ENCODE measurements around the gene PSME3IP1. TPM values are rescaled to one million over a fixed set of nuclear protein-coding genes. Genes with fewer than 3 reads are reported as not detected.

The PSME3IP1 gene
- total RNA-seq, 1 experiment from 2014 or later, result 142 TPM

DNA sequence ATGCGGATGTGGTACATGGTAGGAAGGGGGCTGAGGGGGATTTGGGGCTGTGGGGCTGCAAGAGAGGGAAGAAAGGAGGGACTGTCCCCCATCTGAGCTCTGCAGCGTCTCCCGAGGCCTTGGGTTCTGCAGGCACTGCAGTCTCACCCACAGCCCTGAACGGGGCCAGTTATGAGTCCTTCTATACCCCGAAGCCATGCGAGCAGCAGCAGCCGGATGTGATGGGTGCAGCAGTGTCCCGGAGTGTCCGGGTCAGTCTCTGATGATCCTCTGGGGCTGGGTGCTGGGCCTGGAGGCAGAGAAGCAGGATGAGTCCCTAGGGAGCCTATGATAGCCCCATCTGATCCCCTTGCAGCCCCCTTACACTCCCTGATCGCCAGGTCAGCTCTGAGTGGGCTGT lies 52.0 kb downstream of the PSME3IP1 start:
- Histone ChIP-seq H3K9me3 (replicated peaks) (no peaks in the 10 kb centered on the region), H3K4me3 (no peak overlapping the region), H3K27me3 (no peaks in the 10 kb centered on the region), H3K36me3 (no peaks in the 10 kb centered on the region), H3K4me1 (no peaks in the 10 kb centered on the region), H3K27ac (no peak overlapping the region)
- DNase-seq, result no peak

DNA sequence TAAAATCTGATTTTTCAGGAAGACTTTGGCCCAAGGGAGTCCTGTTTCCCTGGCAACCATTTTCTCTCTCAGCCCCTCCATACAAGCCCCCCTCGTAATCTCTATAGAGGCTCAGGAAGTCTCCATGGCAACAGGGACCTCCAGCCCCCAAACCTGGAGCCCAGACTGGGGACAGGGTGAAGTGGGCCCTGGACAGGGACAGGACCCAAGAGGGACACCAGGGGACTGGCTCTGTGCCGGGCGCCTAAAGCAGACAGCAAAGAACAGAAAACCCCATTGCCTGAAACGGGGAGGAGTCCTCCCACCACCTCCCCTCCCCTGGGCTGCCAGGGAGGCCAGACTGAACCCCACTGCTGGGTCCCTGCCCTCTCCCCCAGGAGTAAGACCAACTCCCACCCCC lies 52.8 kb downstream of the PSME3IP1 start:
- no peak for DNase-seq
- Histone ChIP-seq H3K27ac (no peak overlapping the region), H3K4me3 (no peak overlapping the region), H3K9me3 (replicated peaks) (no peaks in the 10 kb centered on the region), H3K27me3 (no peaks in the 10 kb centered on the region), H3K36me3 (no peaks in the 10 kb centered on the region), H3K4me1 (no peaks in the 10 kb centered on the region)

DNA sequence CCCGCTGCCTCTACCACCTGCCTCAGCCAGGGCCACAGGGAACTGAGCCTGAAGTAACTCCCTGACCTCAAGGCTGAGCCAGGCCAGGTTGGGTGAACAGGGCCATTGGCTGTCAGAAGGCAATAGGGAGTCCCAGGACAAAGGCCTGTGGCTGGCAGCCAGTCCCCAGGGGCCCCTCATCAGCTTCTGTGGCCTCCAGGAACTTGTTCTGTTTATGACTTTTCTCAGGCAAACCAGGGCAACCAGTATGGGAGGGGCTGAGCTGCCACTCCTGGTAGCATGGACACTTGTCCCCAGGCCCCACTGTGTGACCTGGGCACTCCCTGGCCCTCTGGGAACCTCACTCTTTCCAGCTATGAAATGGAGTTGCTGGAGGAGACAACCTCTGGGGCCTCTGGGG lies 53.4 kb downstream of the PSME3IP1 start:
- H3K36me3 ChIP-seq, result no peaks in the 10 kb centered on the region
- H3K4me1 ChIP-seq, result no peaks in the 10 kb centered on the region
- no peak for DNase-seq
- no peak overlapping the region for H3K27ac ChIP-seq
- no peak overlapping the region for H3K4me3 ChIP-seq
- H3K27me3 ChIP-seq, result no peaks in the 10 kb centered on the region
- H3K9me3 ChIP-seq (replicated peaks), result no peaks in the 10 kb centered on the region

DNA sequence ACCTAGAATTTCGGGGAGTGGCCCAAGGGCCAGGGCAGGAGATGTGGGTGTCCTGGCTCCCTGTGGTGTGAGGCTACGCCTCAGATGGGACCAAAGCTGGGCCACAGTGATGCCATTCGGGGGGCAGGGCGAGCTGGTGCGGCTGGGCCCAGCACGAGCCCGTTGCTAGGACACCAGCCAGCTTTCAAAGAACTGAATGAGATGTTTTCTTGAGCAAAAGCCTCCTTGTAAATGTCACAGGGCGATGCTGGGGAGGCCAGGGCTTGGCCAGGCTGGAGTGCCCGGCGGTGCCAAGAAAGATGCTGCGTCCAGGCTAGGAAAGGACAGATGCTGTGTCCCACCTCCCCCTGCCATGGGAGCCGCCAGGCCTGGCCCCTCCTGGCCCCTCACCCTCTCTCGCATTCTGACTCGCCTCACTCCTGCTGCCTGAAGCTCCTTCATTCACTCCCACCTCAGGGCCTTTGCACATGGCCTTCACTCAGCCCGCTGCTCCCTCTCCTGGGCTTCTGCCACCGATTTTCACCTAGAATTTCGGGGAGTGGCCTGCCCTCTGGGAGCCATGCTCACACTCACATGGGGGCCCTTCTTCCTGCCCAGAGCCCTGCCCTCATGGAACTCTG lies 54.4 kb downstream of the PSME3IP1 start:
- no peak overlapping the region for H3K27ac ChIP-seq
- DNase-seq, result no peak
- no peaks in the 10 kb centered on the region for H3K27me3 ChIP-seq
- no peak overlapping the region for H3K4me3 ChIP-seq
- H3K36me3 ChIP-seq, result no peaks in the 10 kb centered on the region
- H3K4me1 ChIP-seq, result no peaks in the 10 kb centered on the region
- no peaks in the 10 kb centered on the region for H3K9me3 ChIP-seq (replicated peaks)

DNA sequence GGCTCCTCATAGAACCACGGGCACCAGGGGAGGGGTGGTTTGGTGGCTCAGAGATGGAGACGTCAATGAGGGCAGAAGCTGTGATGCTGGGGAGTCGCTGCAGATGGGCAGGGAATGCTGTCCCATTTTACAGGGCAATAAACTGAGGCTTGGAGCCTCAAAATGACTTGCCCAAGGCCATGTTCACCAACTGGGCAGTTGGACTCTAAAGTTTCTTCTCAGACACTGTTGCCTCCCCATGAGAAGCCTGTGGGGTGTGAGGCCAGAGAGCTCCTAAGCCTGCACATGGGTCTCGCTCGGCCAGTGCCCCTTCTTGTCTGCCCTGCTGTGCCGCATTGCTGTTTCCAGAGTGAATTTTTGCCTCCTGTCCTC lies 54.9 kb downstream of the PSME3IP1 start:
- H3K36me3 ChIP-seq, result no peaks in the 10 kb centered on the region
- H3K4me1 ChIP-seq, result no peaks in the 10 kb centered on the region
- H3K27ac ChIP-seq, result no peak overlapping the region
- H3K4me3 ChIP-seq, result no peak overlapping the region
- DNase-seq, result no peak
- H3K9me3 ChIP-seq (replicated peaks), result no peaks in the 10 kb centered on the region
- no peaks in the 10 kb centered on the region for H3K27me3 ChIP-seq

- no peaks in the 10 kb centered on the region for H3K36me3 ChIP-seq
- no peaks in the 10 kb centered on the region for H3K27me3 ChIP-seq
- H3K4me1 ChIP-seq, result no peaks in the 10 kb centered on the region
- H3K9me3 ChIP-seq (replicated peaks), result no peaks in the 10 kb centered on the region
- DNase-seq, result no peak
- no peak overlapping the region for H3K27ac ChIP-seq
- no peak overlapping the region for H3K4me3 ChIP-seq
Observed at GRCh38 chr16:57128771-57129389, 57.0 kb downstream of the PSME3IP1 start.

DNA sequence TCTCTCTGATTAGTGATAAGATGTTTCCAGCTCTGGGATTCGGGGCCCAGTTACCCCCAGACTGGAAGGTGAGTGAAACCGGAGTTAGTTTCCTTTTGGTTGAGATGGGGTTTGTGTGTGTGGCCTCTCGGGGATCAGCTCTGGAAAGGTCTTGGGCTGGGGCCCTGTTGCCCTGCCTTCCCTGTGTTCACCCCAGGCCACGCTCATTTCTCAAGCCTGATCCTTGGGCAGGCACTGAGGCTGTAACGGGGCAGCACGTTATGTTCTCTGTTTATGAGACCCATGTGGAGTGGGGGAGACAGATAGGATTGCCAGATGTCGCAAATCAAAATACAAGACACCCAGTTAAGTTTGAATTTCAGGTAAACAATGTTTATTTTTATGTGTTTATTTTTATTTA lies 58.0 kb downstream of the PSME3IP1 start:
- Histone ChIP-seq H3K4me1 (no peaks in the 10 kb centered on the region), H3K9me3 (replicated peaks) (no peaks in the 10 kb centered on the region), H3K36me3 (no peaks in the 10 kb centered on the region), H3K27me3 (no peaks in the 10 kb centered on the region), H3K4me3 (no peak overlapping the region), H3K27ac (no peak overlapping the region)
- DNase-seq, result no peak

DNA sequence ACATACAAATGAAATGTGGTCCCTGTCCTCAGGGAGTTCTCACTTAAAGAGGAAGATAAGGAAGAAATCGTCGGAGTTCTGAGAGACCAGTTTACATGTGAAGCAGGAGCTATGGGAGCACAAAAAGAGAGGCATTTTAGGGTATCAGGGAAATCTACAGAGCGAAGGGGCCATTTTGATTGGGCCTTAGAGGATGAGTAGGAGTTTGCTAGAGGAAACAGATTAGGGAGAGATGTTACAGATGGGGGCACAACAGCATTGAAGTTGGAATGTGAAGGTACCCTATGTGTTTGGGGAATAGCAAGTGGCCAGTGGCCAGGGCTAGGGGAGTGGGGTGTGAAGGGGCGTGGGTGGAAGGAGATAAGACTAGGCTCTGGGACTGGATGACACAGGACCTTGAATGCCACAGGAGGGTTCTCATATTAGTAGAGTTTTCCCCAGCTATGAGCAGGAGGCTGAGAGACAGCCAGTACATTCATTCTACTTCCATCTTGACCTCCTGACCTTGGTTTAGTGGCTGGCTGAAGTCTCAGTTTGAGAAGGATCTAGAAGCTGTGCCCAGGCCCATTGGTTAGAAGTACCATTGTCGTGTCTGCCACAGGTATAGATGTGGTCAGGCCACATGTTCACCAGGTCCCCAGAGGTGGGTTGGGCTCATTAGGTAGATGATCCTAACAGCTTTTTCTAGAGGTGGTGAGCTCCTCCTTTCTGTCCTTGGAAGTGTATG lies 58.6 kb downstream of the PSME3IP1 start:
- no peak overlapping the region for H3K27ac ChIP-seq
- no peaks in the 10 kb centered on the region for H3K9me3 ChIP-seq (replicated peaks)
- H3K27me3 ChIP-seq, result no peaks in the 10 kb centered on the region
- H3K4me1 ChIP-seq, result no peaks in the 10 kb centered on the region
- no peak overlapping the region for H3K4me3 ChIP-seq
- DNase-seq, result no peak
- no peaks in the 10 kb centered on the region for H3K36me3 ChIP-seq

- no peaks in the 10 kb centered on the region for H3K36me3 ChIP-seq
Observed at GRCh38 chr16:57126411-57126810, 59.4 kb downstream of the PSME3IP1 start.

DNA sequence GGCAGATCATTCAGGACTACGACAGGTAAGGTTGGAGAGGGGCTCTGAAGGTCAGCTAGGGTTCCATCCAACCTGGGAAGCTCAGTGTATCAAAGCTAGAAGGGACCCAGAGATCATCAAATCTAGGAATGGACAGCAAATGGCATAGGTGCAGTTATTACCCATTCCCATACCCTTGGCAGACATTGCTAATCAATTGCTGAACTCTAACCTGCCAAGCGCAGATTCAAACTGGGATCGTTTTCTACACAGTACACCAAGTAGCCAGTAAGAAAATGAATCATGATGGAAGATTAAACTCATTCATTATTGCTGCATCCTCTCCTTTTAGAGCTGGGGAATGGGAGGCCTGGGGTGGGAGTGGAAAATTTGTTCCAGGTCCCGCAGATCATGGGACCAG lies 59.9 kb downstream of the PSME3IP1 start:
- no peak overlapping the region for H3K4me3 ChIP-seq
- H3K27ac ChIP-seq, result no peak overlapping the region
- no peaks in the 10 kb centered on the region for H3K4me1 ChIP-seq
- DNase-seq, result no peak
- no peaks in the 10 kb centered on the region for H3K9me3 ChIP-seq (replicated peaks)
- no peaks in the 10 kb centered on the region for H3K36me3 ChIP-seq
- H3K27me3 ChIP-seq, result no peaks in the 10 kb centered on the region

More at GRCh38 chr16:57126411-57126810, 59.4 kb downstream of the PSME3IP1 start:
- H3K4me3 ChIP-seq, result no peak overlapping the region
- no peak overlapping the region for H3K27ac ChIP-seq
- no peaks in the 10 kb centered on the region for H3K9me3 ChIP-seq (replicated peaks)
- no peak for DNase-seq
- H3K27me3 ChIP-seq, result no peaks in the 10 kb centered on the region
- H3K4me1 ChIP-seq, result no peaks in the 10 kb centered on the region

DNA sequence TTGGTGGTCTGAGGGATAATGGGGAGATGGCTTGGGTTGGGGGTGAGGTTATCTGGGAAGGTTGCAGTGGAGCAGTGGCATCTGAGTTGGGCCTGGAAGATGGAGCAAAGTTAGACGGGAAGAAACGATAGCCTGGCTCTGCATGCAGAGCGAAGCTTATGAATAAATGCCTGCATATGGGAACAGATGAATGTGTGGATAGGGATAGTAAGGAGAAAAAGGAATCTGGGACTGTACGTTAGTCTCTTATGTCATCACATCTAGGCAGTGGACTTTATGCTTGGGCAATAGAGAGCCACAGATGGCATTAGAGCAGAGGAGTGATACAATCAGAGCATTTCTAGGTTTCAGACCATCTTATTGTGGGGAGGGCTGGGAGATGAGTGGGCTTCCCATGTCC lies 60.5 kb downstream of the PSME3IP1 start:
- Histone ChIP-seq H3K4me1 (no peaks in the 10 kb centered on the region), H3K9me3 (replicated peaks) (no peaks in the 10 kb centered on the region), H3K36me3 (no peaks in the 10 kb centered on the region), H3K27me3 (no peaks in the 10 kb centered on the region), H3K4me3 (no peak overlapping the region), H3K27ac (no peak overlapping the region)
- no peak for DNase-seq

GRCh38 chr16:57123974-57124674 lies 61.7 kb downstream of the PSME3IP1 start:
- no peaks in the 10 kb centered on the region for H3K36me3 ChIP-seq
- no peak for DNase-seq
- H3K27ac ChIP-seq, result no peak overlapping the region
- no peaks in the 10 kb centered on the region for H3K27me3 ChIP-seq
- H3K9me3 ChIP-seq (replicated peaks), result no peaks in the 10 kb centered on the region
- H3K4me3 ChIP-seq, result no peak overlapping the region
- no peaks in the 10 kb centered on the region for H3K4me1 ChIP-seq

DNA sequence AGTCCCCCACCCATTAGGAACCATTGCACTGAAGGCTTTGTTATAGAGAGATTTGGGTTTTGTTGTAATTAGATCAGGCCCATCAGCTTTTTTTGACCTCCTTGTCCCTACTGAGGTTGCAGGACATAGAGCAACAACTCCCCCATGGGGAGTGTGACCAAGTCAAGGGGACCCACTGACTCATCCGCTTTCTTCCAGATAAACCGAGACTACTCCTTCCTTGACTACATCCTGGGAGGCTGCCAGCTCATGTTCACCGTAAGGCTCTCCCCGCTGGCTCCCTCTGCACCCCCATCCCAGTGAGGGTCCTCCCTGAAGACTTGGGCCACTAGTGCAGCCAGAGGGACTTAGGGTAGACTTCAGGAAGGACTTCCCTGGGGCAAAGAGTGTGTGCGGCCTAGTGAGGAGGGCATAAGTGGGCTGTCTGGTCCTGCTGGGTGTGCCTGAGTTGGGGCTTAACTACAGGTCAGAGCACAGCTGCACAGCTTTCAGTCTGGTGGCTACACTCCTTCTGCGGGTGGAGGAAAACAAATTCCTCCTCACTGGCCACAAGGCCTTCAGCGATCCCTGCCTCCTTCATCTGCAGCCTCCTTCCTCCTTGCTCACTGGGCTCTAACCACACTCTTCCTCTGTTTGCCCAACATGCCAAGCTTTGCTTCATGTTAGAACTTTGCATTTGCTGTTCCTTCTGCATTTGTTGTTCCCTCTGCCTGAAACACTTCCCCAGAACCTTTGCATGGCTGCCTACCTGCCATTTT lies 62.4 kb downstream of the PSME3IP1 start:
- Histone ChIP-seq H3K27ac (no peak overlapping the region), H3K36me3 (no peaks in the 10 kb centered on the region), H3K4me1 (no peaks in the 10 kb centered on the region), H3K9me3 (replicated peaks) (no peaks in the 10 kb centered on the region), H3K27me3 (no peaks in the 10 kb centered on the region), H3K4me3 (no peak overlapping the region)
- no peak for DNase-seq

- no peak overlapping the region for H3K4me3 ChIP-seq
- H3K27me3 ChIP-seq, result no peaks in the 10 kb centered on the region
- H3K4me1 ChIP-seq, result no peaks in the 10 kb centered on the region
- H3K9me3 ChIP-seq (replicated peaks), result no peaks in the 10 kb centered on the region
- H3K36me3 ChIP-seq, result no peaks in the 10 kb centered on the region
- H3K27ac ChIP-seq, result no peak overlapping the region
- no peak for DNase-seq
Observed at GRCh38 chr16:57118461-57119084, 67.3 kb downstream of the PSME3IP1 start.
